Mucosa of descending colon (tissue), 3 donors: ENCODE results near the gene RAP1GAP. TPM values are rescaled to one million over a fixed set of nuclear protein-coding genes. Genes with fewer than 3 reads are reported as not detected.

Source experiments
- ATAC-seq: fragments of 200-7000 bp; cut with Tn5 transposase; one replicate; pipeline ENCODE4 v1.9.1; 2020; ENCODE audit warnings: mild to moderate bottlenecking, moderate library complexity
- DNase-seq, 3 donors: peaks; one replicate each; pipeline ENCODE4 v3.0.0-alpha.2; 2020
- H3K36me3 ChIP-seq: fragments of 200-600 bp; one replicate; pipeline ENCODE4 v1.8.0; 2021; ENCODE audit warnings: low read depth, mild to moderate bottlenecking
- H3K4me1 ChIP-seq: fragments of 200-600 bp; one replicate; pipeline ENCODE4 v1.8.0; 2021; ENCODE audit warnings: low read depth, mild to moderate bottlenecking
- H3K4me3 ChIP-seq: fragments of 200-600 bp; one replicate; pipeline ENCODE4 v1.8.0; 2021; ENCODE audit warnings: mild to moderate bottlenecking
- H3K9me3 ChIP-seq: fragments of 200-600 bp; one replicate; pipeline ENCODE4 v1.8.0; 2021; ENCODE audit warnings: mild to moderate bottlenecking
- intact Hi-C, 2 donors: fragments of 100-400 bp; cut with DNase I in 1 of 2; cut with micrococcal nuclease in 1 of 2; formaldehyde crosslinking; loops; one replicate each; pipeline versions ENCODE4 v1.11.0 to v1.11.1; 2022; cut with DNase I, micrococcal nuclease
- total RNA-seq, 3 donors: library from RNA; stranded (reverse); fragmentation: NEBNext Ultra II Directional in 2 of 3; extraction: Animal tissue kit (Norgen Biotek cat#: 25700) in 2 of 3; gene quantifications; one replicate each; pipeline versions ENCODE4 v1.2.1 to v1.2.4, GENCODE V29; 2021 to 2023
- TF ChIP-seq, protein P1 (sequence below): fragments of 200-600 bp; IDR thresholded peaks from one replicate; pipeline ENCODE4 v1.8.0; 2022; ENCODE audit warnings: antibody characterized with exemption, mild to moderate bottlenecking
- donor health status: DM: no; HTN: no; CAD: no; lungs with moderate emphysema.
- donor health status: DM: no; HTN: no; CAD: no.
- donor health status: DM: no; HTN: yes; CAD: no.

The RAP1GAP gene
- total RNA-seq, 3 donors from 2014 or later = 15.7 to 59.6 (median 43.0) TPM

DNA sequence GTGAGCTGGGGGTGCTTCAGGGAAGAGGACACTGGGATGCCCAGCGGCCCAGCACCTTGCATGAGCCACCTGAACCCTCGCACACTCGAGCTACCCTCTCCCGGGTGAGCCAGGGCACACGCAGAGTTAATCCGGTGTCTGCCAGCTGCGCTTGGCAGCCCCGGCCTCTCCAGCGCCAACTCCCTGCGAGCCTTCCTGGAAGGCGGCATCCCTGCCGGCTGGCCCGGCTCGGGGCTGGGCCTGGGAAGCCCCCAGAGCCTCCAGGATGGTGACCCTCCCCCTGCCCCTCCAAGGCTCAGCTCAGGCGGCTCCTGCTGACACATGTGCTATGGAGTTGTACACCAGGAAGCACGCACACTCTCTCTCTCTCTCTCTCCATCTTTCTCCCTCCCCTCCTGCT is 48.7 kb downstream of the RAP1GAP start:
- no peak for DNase-seq
- TF ChIP-seq, protein P1, sequence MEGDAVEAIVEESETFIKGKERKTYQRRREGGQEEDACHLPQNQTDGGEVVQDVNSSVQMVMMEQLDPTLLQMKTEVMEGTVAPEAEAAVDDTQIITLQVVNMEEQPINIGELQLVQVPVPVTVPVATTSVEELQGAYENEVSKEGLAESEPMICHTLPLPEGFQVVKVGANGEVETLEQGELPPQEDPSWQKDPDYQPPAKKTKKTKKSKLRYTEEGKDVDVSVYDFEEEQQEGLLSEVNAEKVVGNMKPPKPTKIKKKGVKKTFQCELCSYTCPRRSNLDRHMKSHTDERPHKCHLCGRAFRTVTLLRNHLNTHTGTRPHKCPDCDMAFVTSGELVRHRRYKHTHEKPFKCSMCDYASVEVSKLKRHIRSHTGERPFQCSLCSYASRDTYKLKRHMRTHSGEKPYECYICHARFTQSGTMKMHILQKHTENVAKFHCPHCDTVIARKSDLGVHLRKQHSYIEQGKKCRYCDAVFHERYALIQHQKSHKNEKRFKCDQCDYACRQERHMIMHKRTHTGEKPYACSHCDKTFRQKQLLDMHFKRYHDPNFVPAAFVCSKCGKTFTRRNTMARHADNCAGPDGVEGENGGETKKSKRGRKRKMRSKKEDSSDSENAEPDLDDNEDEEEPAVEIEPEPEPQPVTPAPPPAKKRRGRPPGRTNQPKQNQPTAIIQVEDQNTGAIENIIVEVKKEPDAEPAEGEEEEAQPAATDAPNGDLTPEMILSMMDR = no peak
- H3K4me1 ChIP-seq = peaks cover 16% of the 10 kb centered on the region
- H3K4me3 ChIP-seq = no peak overlapping the region
- ATAC-seq = no peak
- intact Hi-C loops = no loop called here
- H3K36me3 ChIP-seq = no peaks in the 10 kb centered on the region
- H3K9me3 ChIP-seq = no peaks in the 10 kb centered on the region

DNA sequence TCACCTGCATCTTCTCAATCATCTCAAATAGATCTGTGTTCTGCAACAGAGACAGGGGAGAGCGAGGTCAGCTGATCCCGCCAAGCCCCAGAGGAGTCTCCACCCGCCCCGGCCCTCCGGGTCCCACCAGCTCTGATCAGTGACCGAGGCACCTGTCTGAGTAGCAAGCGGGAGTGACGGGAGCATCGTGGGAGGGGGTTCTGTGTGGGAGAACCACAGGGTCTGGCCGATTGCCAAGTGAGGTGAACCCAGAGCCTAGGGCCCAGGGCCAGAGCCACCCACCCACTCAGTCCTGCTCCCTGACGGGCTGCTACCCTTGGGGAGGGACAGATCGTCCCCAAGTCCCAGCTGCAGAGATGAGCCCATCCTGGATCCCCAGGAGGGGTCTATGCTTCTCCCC is 49.1 kb downstream of the RAP1GAP start:
- peaks cover 18% of the 10 kb centered on the region for H3K4me1 ChIP-seq
- no peak for DNase-seq
- TF ChIP-seq, protein P1 = no peak
- no peaks in the 10 kb centered on the region for H3K36me3 ChIP-seq
- H3K4me3 ChIP-seq = no peak overlapping the region
- H3K9me3 ChIP-seq = no peaks in the 10 kb centered on the region
- ATAC-seq = no peak
- intact Hi-C loops = no loop called here

DNA sequence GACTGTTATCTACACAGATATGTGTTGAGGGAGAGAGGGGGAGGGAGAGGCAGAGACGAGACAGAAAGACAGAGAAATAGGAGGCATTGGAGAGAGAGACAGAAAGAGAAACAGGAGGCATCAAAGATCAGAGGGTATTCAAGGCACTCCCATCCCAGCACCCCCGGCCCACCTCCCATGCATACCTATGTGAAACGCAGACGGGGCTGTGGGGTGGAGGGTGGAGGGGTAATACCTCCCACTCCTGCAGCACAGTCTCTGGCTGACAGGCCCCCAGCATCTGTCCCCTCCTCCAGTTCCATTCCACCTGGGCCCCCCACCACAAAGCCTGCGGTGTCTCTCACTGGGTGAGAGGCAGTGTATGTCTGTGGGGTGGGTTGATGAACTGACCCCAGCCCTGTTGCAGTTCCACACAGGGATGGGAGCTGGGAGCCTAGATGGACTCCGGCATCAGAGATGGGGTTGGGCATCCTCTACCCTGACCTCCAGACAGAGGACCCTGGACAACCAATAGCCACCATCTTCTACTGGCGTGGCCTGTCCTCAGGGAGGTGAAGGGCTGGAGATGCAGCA is 49.7 kb downstream of the RAP1GAP start:
- DNase-seq (no peak), ATAC-seq (no peak)
- Histone ChIP-seq H3K4me3 (no peak overlapping the region), H3K36me3 (no peaks in the 10 kb centered on the region), H3K9me3 (no peaks in the 10 kb centered on the region), H3K4me1 (peaks cover 22% of the 10 kb centered on the region)
- TF ChIP-seq, protein P1 = no peak
- intact Hi-C loops = no loop called here

DNA sequence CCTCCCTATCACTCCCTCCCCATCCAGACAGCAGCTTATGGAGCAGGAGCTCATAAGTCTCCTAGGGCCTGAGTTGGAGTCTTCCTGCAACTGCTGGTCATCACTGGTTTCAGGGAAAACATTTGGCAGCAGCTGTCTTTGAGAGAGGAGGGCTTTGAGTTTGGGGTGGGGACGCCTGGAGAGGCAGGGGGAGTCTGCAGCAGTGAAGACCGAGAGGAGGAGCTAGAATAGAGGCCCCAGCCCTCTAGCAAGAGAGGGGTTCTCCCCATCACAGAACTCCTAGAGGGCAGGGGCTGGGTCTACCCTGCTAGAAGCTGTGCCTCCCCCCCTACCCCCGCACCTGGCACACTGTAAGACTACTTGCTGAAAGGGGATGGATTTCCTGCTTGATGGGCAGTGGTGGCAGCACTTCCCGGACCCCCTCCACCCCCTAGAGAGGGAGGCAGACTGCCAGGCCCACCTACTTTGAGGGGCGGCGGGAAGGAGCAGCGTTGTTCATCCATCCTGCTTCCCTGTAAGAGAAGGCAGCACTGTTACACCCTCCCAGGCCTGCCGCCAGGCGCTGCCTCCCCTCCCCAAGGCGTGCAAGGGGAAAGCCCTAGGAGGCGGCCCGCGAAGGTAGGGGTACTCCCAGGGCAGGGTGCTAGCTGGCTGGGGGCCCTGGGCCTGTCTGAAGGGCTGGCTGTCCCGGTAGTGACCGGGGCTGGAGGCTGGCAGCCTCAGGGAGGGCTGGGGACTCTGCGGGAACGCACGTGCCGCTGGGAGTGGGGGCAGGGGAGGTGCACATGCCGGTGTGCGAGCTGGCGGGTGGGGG is 50.4 kb downstream of the RAP1GAP start:
- Histone ChIP-seq H3K4me3 (no peak overlapping the region), H3K4me1 (peaks cover 22% of the 10 kb centered on the region), H3K36me3 (no peaks in the 10 kb centered on the region), H3K9me3 (no peaks in the 10 kb centered on the region)
- TF ChIP-seq, protein P1 = no peak
- ATAC-seq (no peak), DNase-seq (no peak)
- intact Hi-C loops = no loop called here

DNA sequence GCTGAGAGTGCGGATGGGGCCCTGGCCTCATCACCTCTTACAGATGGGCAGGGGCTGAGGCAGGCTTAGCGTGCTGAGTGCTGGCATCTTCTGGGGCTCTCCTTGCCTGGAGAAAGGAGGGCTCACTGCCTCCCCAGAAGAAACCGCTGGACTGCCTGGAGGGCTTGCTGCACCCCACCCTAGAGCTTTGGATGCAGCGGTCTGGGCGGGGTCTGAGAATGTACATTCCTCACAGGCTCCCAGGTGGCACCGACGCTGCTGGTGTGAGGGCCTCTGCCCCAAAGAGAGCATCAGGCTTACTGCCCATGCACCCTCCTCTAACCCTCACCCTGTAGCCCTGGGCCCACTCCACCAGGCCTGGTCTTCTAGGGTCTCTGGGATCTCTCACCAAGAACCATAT is 51.1 kb downstream of the RAP1GAP start:
- TF ChIP-seq, protein P1 = no peak
- H3K36me3 ChIP-seq = no peaks in the 10 kb centered on the region
- H3K9me3 ChIP-seq = no peaks in the 10 kb centered on the region
- DNase-seq (no peak), ATAC-seq (no peak)
- peaks cover 15% of the 10 kb centered on the region for H3K4me1 ChIP-seq
- no peak overlapping the region for H3K4me3 ChIP-seq
- intact Hi-C loops = no loop called here
